Hepatocyte (in vitro differentiated cells): ENCODE measurements around the gene SDCBP2. TPM values are rescaled to one million over a fixed set of nuclear protein-coding genes. Genes with fewer than 3 reads are reported as not detected.

Experiments
- DNase-seq: peaks from one replicate; pipeline ENCODE4 v3.0.0-alpha.2; 2016; ENCODE audit warnings: low spot score
- H2AFZ ChIP-seq: fragments of 200-600 bp; sonication (generic); 2 replicates; pipeline ENCODE4 v1.6.0; 2016; ENCODE audit warnings: antibody characterized with exemption, mild to moderate bottlenecking
- H3K27ac ChIP-seq: fragments of 200-600 bp; sonication (generic); 2 replicates; pipeline ENCODE4 v1.5.1; 2016; ENCODE audit warnings: mild to moderate bottlenecking
- H3K27me3 ChIP-seq: fragments of 200-600 bp; sonication (generic); 2 replicates; pipeline ENCODE4 v1.6.1; 2016
- H3K36me3 ChIP-seq: fragments of 200-600 bp; sonication (generic); replicated peaks from 2 replicates; pipeline ENCODE4 v1.5.1; 2016; ENCODE audit warnings: low read depth; ENCODE audit not compliant: insufficient read depth
- H3K4me1 ChIP-seq: fragments of 200-600 bp; sonication (generic); 2 replicates; pipeline ENCODE4 v1.5.1; 2016; ENCODE audit warnings: mild to moderate bottlenecking, moderate library complexity; ENCODE audit not compliant: insufficient read depth
- H3K4me2 ChIP-seq: fragments of 200-600 bp; sonication (generic); 2 replicates; pipeline ENCODE4 v1.6.0; 2016
- H3K4me3 ChIP-seq: fragments of 200-600 bp; sonication (generic); 2 replicates; pipeline ENCODE4 v1.5.1; 2016; ENCODE audit warnings: mild to moderate bottlenecking
- H3K79me2 ChIP-seq: fragments of 200-600 bp; sonication (generic); 2 replicates; pipeline ENCODE4 v1.6.0; 2017; ENCODE audit warnings: mild to moderate bottlenecking
- H3K9me2 ChIP-seq: fragments of 200-600 bp; sonication (generic); replicated peaks from 2 replicates; pipeline ENCODE4 v1.6.0; 2017; ENCODE audit warnings: mild to moderate bottlenecking; ENCODE audit not compliant: insufficient read depth
- H3K9me3 ChIP-seq: fragments of 200-600 bp; sonication (generic); 2 replicates; pipeline ENCODE4 v1.5.1; 2016; ENCODE audit warnings: low read depth, mild to moderate bottlenecking
- H4K20me1 ChIP-seq: fragments of 200-600 bp; sonication (generic); 2 replicates; pipeline ENCODE4 v1.6.0; 2016; ENCODE audit warnings: mild to moderate bottlenecking; ENCODE audit not compliant: insufficient read depth, poor library complexity, severe bottlenecking
- CTCF ChIP-seq: fragments of 200-600 bp; sonication (generic); IDR thresholded peaks from 2 replicates; pipeline ENCODE4 v1.5.1; 2016; ENCODE audit warnings: antibody characterized with exemption, mild to moderate bottlenecking; ENCODE audit not compliant: poor library complexity
- EZH2 ChIP-seq: fragments of 200-600 bp; sonication (generic); IDR thresholded peaks from 2 replicates; pipeline ENCODE4 v1.6.1; 2016; ENCODE audit warnings: antibody characterized with exemption, mild to moderate bottlenecking, borderline replicate concordance
- EZH2phosphoT487 ChIP-seq: fragments of 200-600 bp; sonication (generic); IDR thresholded peaks from one replicate; pipeline ENCODE4 v1.6.1; 2018; ENCODE audit warnings: antibody characterized with exemption, mild to moderate bottlenecking, low read depth, moderate library complexity; ENCODE audit not compliant: unreplicated experiment, severe bottlenecking
- WGBS: methylation state at CpG from one replicate; pipeline ENCODE4 v1.1.6; 2016; ENCODE audit warnings: low lambda C conversion rate; ENCODE audit errors: missing lambda C conversion rate; 5-methylcytosine and 5-hydroxymethylcytosine counted together
- polyA plus RNA-seq: library from polyadenylated mRNA; unstranded; fragments of >200 nt; fragmentation: Nextera tagmentation; extraction: Ambion mirVana; gene quantifications from 2 replicates; pipeline ENCODE4 v1.2.1, GENCODE V29; 2016
- total RNA-seq: library from RNA; depleted of rRNA; stranded (reverse); fragments of >200 nt; gene quantifications from 2 replicates; pipeline ENCODE4 v1.2.3, GENCODE V29; 2014

The SDCBP2 gene
- total and polyA plus RNA-seq, 2 experiments from 2014 or later = 64.1 to 83.3 TPM

- Histone ChIP-seq H3K4me1 (peaks cover 9% of the 10 kb centered on the region), H3K9me3 (no peaks in the 10 kb centered on the region), H3K4me2 (no peak overlapping the region), H3K9me2 (no peaks in the 10 kb centered on the region), H2AFZ (no peak overlapping the region), H4K20me1 (peaks cover 16% of the 10 kb centered on the region), H3K4me3 (no peak overlapping the region), H3K27ac (no peak overlapping the region), H3K27me3 (no peaks in the 10 kb centered on the region), H3K36me3 (no peaks in the 10 kb centered on the region), H3K79me2 (peaks cover 49% of the 10 kb centered on the region)
- no peak for DNase-seq
- WGBS = 94% methylated on average over 5 of the region's 5 CpGs
- no peak for TF ChIP-seq CTCF
- TF ChIP-seq EZH2phosphoT487 = no peak
- no peak for TF ChIP-seq EZH2
Observed at GRCh38 chr20:1371830-1372539, 43.0 kb upstream of the SDCBP2 start.

GRCh38 chr20:1371202-1371782 lies 42.4 kb upstream of the SDCBP2 start:
- Histone ChIP-seq H3K9me2 (no peaks in the 10 kb centered on the region), H2AFZ (no peak overlapping the region), H3K4me1 (peaks cover 9% of the 10 kb centered on the region), H3K4me3 (no peak overlapping the region), H4K20me1 (peaks cover 10% of the 10 kb centered on the region), H3K79me2 (peaks cover 42% of the 10 kb centered on the region), H3K36me3 (no peaks in the 10 kb centered on the region), H3K27me3 (no peaks in the 10 kb centered on the region), H3K9me3 (no peaks in the 10 kb centered on the region), H3K4me2 (no peak overlapping the region), H3K27ac (no peak overlapping the region)
- no peak for DNase-seq
- WGBS = 93% methylated on average over 3 of the region's 3 CpGs
- no peak for TF ChIP-seq EZH2
- TF ChIP-seq EZH2phosphoT487 = no peak
- TF ChIP-seq CTCF = no peak

- H3K9me3 ChIP-seq = no peaks in the 10 kb centered on the region
- no peak overlapping the region for H2AFZ ChIP-seq
- TF ChIP-seq EZH2phosphoT487 (no peak), EZH2 (no peak), CTCF (no peak)
- WGBS = 93% methylated on average over 2 of the region's 2 CpGs
- peaks cover 4% of the 10 kb centered on the region for H4K20me1 ChIP-seq
- H3K27me3 ChIP-seq = no peaks in the 10 kb centered on the region
- peaks cover 37% of the 10 kb centered on the region for H3K79me2 ChIP-seq
- H3K9me2 ChIP-seq = no peaks in the 10 kb centered on the region
- H3K4me1 ChIP-seq = peaks cover 9% of the 10 kb centered on the region
- H3K4me3 ChIP-seq = no peak overlapping the region
- H3K36me3 ChIP-seq = no peaks in the 10 kb centered on the region
- H3K27ac ChIP-seq = no peak overlapping the region
- no peak for DNase-seq
- H3K4me2 ChIP-seq = no peak overlapping the region
Observed at GRCh38 chr20:1370548-1371110, 41.7 kb upstream of the SDCBP2 start.
